OCI-LY3 (cell line): Measurements from ENCODE around the gene TPGS1.

Experiments used
- H2AFZ ChIP-seq: fragments of 200-600, 300-600 bp; shearing (Covaris generic); 2 replicates; pipeline ENCODE4 v1.6.0; 2014; ENCODE audit warnings: antibody characterized with exemption, low read depth, low read length
- H3K27ac ChIP-seq: fragments of 200-600, 300-600 bp; sonication (generic); 2 replicates; pipeline ENCODE4 v1.5.1; 2014; ENCODE audit warnings: mild to moderate bottlenecking, low read length, moderate library complexity, mixed read lengths
- H3K27me3 ChIP-seq: fragments of 200-600, 300-600 bp; sonication (generic); 2 replicates; pipeline ENCODE4 v1.6.1; 2014; ENCODE audit warnings: low read depth, low read length, mixed read lengths
- H3K36me3 ChIP-seq: fragments of 200-600, 300-600 bp; sonication (generic); replicated peaks from 2 replicates; pipeline ENCODE3; 2014; ENCODE audit warnings: low read depth, low read length, mixed read lengths
- H3K4me1 ChIP-seq: fragments of 300-600, 200-600 bp; sonication (generic); 2 replicates; pipeline ENCODE4 v1.6.1; 2014; ENCODE audit warnings: low read length, mixed read lengths
- H3K4me2 ChIP-seq: fragments of 200-600, 300-600 bp; sonication (generic); 2 replicates; pipeline ENCODE4 v1.6.1; 2014; ENCODE audit warnings: low read length, mixed read lengths
- H3K4me3 ChIP-seq: fragments of 300-600, 200-600 bp; sonication (generic); 2 replicates; pipeline ENCODE4 v1.5.1; 2014; ENCODE audit warnings: antibody characterized with exemption, mild to moderate bottlenecking, low read length, moderate library complexity
- H3K79me2 ChIP-seq: fragments of 300-600, 200-600 bp; shearing (Covaris generic); 2 replicates; pipeline ENCODE4 v1.6.1; 2014; ENCODE audit warnings: mild to moderate bottlenecking, low read length, mixed read lengths
- H3K9ac ChIP-seq: fragments of 300-600, 200-600 bp; shearing (Covaris generic); 2 replicates; pipeline ENCODE4 v1.6.0; 2014; ENCODE audit warnings: mild to moderate bottlenecking, low read length, moderate library complexity
- H3K9me3 ChIP-seq: fragments of 200-600, 300-600 bp; shearing (Covaris generic); 2 replicates; pipeline ENCODE4 v1.6.1; 2014; ENCODE audit warnings: low read length, mixed read lengths; ENCODE audit not compliant: insufficient read depth
- H4K20me1 ChIP-seq: fragments of 200-600, 300-600 bp; sonication (generic); 2 replicates; pipeline ENCODE4 v1.6.1; 2016; ENCODE audit warnings: low read length, mixed read lengths; ENCODE audit not compliant: insufficient read depth
- EZH2phosphoT487 ChIP-seq: fragments of 200-600 bp; shearing (Covaris generic); IDR thresholded peaks from 2 replicates; pipeline ENCODE4 v1.6.1; 2018; ENCODE audit warnings: antibody characterized with exemption, mixed run types, low read depth
- TF ChIP-seq, protein P1 (sequence below): fragments of 200-600, 300-600 bp; sonication (generic); IDR thresholded peaks from 2 replicates; pipeline ENCODE4 v1.5.1; 2014; ENCODE audit warnings: antibody characterized with exemption, low read length, low read depth

The TPGS1 gene

DNA sequence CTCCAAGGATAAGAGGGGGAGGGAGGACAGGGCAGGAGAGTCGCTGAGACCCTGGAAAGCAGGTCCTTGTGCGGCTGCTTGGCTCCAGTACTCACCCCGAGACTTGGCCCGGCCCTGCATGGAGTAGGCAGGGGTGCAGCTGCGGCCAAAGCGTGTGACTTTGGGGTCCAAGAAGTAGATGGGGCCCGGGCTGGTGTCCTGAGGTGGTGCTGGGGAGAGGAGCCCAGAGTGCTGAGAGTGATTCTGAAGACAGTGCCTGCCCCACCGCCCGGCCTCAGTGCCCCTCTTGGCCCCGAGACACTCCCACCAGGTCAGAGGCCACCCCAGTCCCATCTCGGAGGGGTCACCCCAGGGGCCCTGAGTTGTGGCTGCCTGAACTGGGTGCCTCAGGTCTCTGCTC lies 39.7 kb upstream of the TPGS1 start:
- no peak for TF ChIP-seq EZH2phosphoT487
- TF ChIP-seq, protein P1, sequence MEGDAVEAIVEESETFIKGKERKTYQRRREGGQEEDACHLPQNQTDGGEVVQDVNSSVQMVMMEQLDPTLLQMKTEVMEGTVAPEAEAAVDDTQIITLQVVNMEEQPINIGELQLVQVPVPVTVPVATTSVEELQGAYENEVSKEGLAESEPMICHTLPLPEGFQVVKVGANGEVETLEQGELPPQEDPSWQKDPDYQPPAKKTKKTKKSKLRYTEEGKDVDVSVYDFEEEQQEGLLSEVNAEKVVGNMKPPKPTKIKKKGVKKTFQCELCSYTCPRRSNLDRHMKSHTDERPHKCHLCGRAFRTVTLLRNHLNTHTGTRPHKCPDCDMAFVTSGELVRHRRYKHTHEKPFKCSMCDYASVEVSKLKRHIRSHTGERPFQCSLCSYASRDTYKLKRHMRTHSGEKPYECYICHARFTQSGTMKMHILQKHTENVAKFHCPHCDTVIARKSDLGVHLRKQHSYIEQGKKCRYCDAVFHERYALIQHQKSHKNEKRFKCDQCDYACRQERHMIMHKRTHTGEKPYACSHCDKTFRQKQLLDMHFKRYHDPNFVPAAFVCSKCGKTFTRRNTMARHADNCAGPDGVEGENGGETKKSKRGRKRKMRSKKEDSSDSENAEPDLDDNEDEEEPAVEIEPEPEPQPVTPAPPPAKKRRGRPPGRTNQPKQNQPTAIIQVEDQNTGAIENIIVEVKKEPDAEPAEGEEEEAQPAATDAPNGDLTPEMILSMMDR: no peak
- Histone ChIP-seq H3K4me1 (no peaks in the 10 kb centered on the region), H3K79me2 (no peaks in the 10 kb centered on the region), H3K4me2 (no peak overlapping the region), H3K4me3 (no peak overlapping the region), H3K36me3 (no peaks in the 10 kb centered on the region), H3K9me3 (no peaks in the 10 kb centered on the region), H3K27ac (no peak overlapping the region), H3K27me3 (no peaks in the 10 kb centered on the region), H2AFZ (no peak overlapping the region), H4K20me1 (no peaks in the 10 kb centered on the region), H3K9ac (no peak overlapping the region)

GRCh38 chr19:468587-469256 lies 38.6 kb upstream of the TPGS1 start:
- H4K20me1 ChIP-seq: no peaks in the 10 kb centered on the region
- H3K9me3 ChIP-seq: no peaks in the 10 kb centered on the region
- no peak overlapping the region for H3K4me2 ChIP-seq
- no peak overlapping the region for H2AFZ ChIP-seq
- no peaks in the 10 kb centered on the region for H3K36me3 ChIP-seq
- no peaks in the 10 kb centered on the region for H3K27me3 ChIP-seq
- H3K4me1 ChIP-seq: no peaks in the 10 kb centered on the region
- no peak overlapping the region for H3K4me3 ChIP-seq
- no peak overlapping the region for H3K9ac ChIP-seq
- H3K79me2 ChIP-seq: no peaks in the 10 kb centered on the region
- TF ChIP-seq EZH2phosphoT487: no peak
- TF ChIP-seq, protein P1: no peak
- no peak overlapping the region for H3K27ac ChIP-seq

DNA sequence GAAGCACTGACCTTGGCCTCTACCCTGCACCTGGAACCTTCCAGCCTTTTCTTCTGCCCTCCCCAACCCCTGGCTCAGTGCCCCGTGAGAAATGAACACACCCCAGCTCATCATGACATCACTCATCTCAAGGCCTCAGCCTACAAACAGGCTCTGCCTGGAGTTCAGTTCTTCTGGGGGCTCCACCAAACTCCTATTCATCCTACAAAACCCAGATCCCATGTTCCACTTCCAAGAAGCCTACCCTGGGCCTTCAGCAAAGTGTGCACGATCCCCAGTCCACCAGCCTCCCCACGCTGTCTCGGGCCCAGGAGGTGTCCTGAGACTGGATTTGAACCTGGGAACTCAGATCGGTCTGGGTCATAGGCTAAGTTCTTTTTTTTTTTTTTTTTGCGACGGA lies 37.5 kb upstream of the TPGS1 start:
- no peak overlapping the region for H2AFZ ChIP-seq
- no peaks in the 10 kb centered on the region for H3K9me3 ChIP-seq
- H3K27me3 ChIP-seq: no peaks in the 10 kb centered on the region
- H3K9ac ChIP-seq: no peak overlapping the region
- no peaks in the 10 kb centered on the region for H4K20me1 ChIP-seq
- no peak overlapping the region for H3K27ac ChIP-seq
- TF ChIP-seq, protein P1: no peak
- TF ChIP-seq EZH2phosphoT487: no peak
- H3K4me2 ChIP-seq: no peak overlapping the region
- H3K36me3 ChIP-seq: no peaks in the 10 kb centered on the region
- no peaks in the 10 kb centered on the region for H3K4me1 ChIP-seq
- H3K79me2 ChIP-seq: no peaks in the 10 kb centered on the region
- H3K4me3 ChIP-seq: no peak overlapping the region

DNA sequence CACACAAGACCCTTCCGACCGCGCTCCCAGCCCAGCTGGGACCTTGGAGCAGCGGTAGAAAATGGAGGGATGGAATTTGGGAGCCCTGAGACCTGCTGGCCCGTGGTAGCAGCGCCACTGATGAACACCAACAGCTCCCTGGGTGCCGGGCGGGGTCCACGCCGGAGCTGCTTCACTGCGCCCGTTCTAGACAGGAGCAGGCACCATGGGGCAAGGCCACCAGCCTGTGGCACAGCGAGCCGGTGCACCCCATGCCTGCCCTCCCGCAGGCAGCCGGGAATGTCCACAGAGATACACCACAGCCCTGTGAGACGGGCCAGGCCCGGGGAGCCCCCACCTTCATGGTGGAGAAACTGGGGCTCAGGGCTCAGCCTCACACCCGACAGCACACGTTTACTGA lies 36.6 kb upstream of the TPGS1 start:
- TF ChIP-seq EZH2phosphoT487: no peak
- TF ChIP-seq, protein P1: no peak
- Histone ChIP-seq H3K79me2 (no peaks in the 10 kb centered on the region), H3K4me1 (no peaks in the 10 kb centered on the region)

More for the DNA sequence above, 36.6 kb upstream of the TPGS1 start:
- Histone ChIP-seq H4K20me1 (no peaks in the 10 kb centered on the region), H3K27me3 (no peaks in the 10 kb centered on the region), H3K36me3 (no peaks in the 10 kb centered on the region), H3K4me3 (no peak overlapping the region), H3K9ac (no peak overlapping the region), H3K9me3 (no peaks in the 10 kb centered on the region), H2AFZ (no peak overlapping the region), H3K27ac (no peak overlapping the region), H3K4me2 (no peak overlapping the region)
